CD4-positive, alpha-beta T cell (primary cell): ENCODE results near the gene KDM4B. TPM values are rescaled to one million over a fixed set of nuclear protein-coding genes. Genes with fewer than 3 reads are reported as not detected.

Experiments used
- ATAC-seq: fragments of 200-7000 bp; cut with Tn5 transposase; one replicate; pipeline ENCODE4 v1.10.0; 2022; ENCODE audit warnings: mild to moderate bottlenecking; ENCODE audit not compliant: poor library complexity
- CTCF ChIA-PET: fragments of 350-600 bp; sonication (Branson Sonifier 250); formaldehyde crosslinking; loops from one replicate; lab custom pipeline; 2021; ENCODE audit warnings: antibody characterized with exemption, inconsistent platforms; lab: Charles Lee
- POLR2A ChIA-PET: fragments of 350-600 bp; sonication (Branson Sonifier 250); formaldehyde crosslinking; loops from one replicate; lab custom pipeline; 2021; ENCODE audit warnings: antibody characterized with exemption, inconsistent platforms; lab: Charles Lee
- DNase-seq, 14 experiments: peaks; one replicate each; pipeline ENCODE4 v3.0.0-alpha.2; 2013 to 2020; ENCODE audit warnings: mixed read lengths in 2 of 14
- H3K27ac ChIP-seq, 2 donors: one replicate each; pipeline versions ENCODE4 v1.5.1 to v1.7.0; 2013; ENCODE audit warnings: low read length in 2 of 2, low read depth in 1 of 2, mild to moderate bottlenecking in 1 of 2
- H3K27me3 ChIP-seq, 2 experiments: 1 replicate in 1 of 2; 2 replicates in 1 of 2; pipeline versions ENCODE4 v1.6.1 to v1.7.0; 2013; ENCODE audit warnings: low read length in 2 of 2, control low read depth in 1 of 2, mild to moderate bottlenecking in 1 of 2, moderate library complexity in 1 of 2; ENCODE audit not compliant: insufficient read depth in 2 of 2, control insufficient read depth in 1 of 2
- H3K36me3 ChIP-seq: one replicate; pipeline ENCODE4 v1.6.1; 2013; ENCODE audit warnings: low read length, control low read depth; ENCODE audit not compliant: insufficient read depth
- H3K4me1 ChIP-seq: one replicate; pipeline ENCODE4 v1.6.1; 2013; ENCODE audit warnings: low read length, control low read depth; ENCODE audit not compliant: insufficient read depth
- H3K4me3 ChIP-seq: one replicate; pipeline ENCODE4 v1.5.1; 2013; ENCODE audit warnings: mild to moderate bottlenecking, low read length, moderate library complexity
- H3K9me3 ChIP-seq, 2 experiments: 1 replicate in 1 of 2; 2 replicates in 1 of 2; pipeline versions ENCODE4 v1.6.1 to v1.7.0; 2013; ENCODE audit warnings: low read length in 2 of 2, mild to moderate bottlenecking in 2 of 2, control low read depth in 1 of 2, moderate library complexity in 1 of 2; ENCODE audit not compliant: control insufficient read depth in 1 of 2, insufficient read depth in 1 of 2
- H3K27ac Mint-ChIP-seq: one replicate; pipeline ENCODE4 v1.8.0; 2020; ENCODE audit warnings: mixed read lengths
- H3K27me3 Mint-ChIP-seq: one replicate; pipeline ENCODE4 v1.8.0; 2021; ENCODE audit warnings: mixed read lengths
- H3K36me3 Mint-ChIP-seq: one replicate; pipeline ENCODE4 v1.8.0; 2021; ENCODE audit warnings: low read depth, mixed read lengths
- H3K4me1 Mint-ChIP-seq: one replicate; pipeline ENCODE4 v1.8.0; 2021; ENCODE audit warnings: low read depth, mixed read lengths
- H3K4me3 Mint-ChIP-seq: one replicate; pipeline ENCODE4 v1.8.0; 2020; ENCODE audit warnings: mild to moderate bottlenecking, mixed read lengths
- H3K9me3 Mint-ChIP-seq: one replicate; pipeline ENCODE4 v1.8.0; 2020; ENCODE audit warnings: mixed read lengths
- CTCF ChIP-seq: fragments of 200-600 bp; IDR thresholded peaks from one replicate; pipeline ENCODE4 v1.8.0; 2022; ENCODE audit warnings: antibody characterized with exemption, mild to moderate bottlenecking
- intact Hi-C, 2 experiments: fragments of 100-400 bp; cut with DNase I in 1 of 2; cut with micrococcal nuclease in 1 of 2; formaldehyde crosslinking; loops; one replicate each; pipeline versions ENCODE4 v1.15.1 to v1.9.0; 2023 to 2025; cut with DNase I, micrococcal nuclease
- total RNA-seq, 174 experiments: library from RNA in 2 of 174; stranded (reverse) in 2 of 174; gene quantifications; one replicate each; pipeline ENCODE4 v1.2.3 and lab custom pipeline; 2021 to 2026

The KDM4B gene
- total RNA-seq, 2 experiments from 2014 or later = 41.8 to 42.5 TPM

- Mint-ChIP-seq H3K36me3 (peaks cover 42% of the 10 kb centered on the region), H3K9me3 (no peaks in the 10 kb centered on the region), H3K27me3 (no peaks in the 10 kb centered on the region), H3K27ac (no peak overlapping the region), H3K4me1 (no peaks in the 10 kb centered on the region), H3K4me3 (no peak overlapping the region)
- intact Hi-C loops = no loop called here
- ChIA-PET POLR2A (no interaction called here), CTCF (no interaction called here)
- Histone ChIP-seq H3K27ac (no peak overlapping the region), H3K27me3 (no peaks in the 10 kb centered on the region), H3K9me3 (no peaks in the 10 kb centered on the region), H3K4me3 (no peak overlapping the region), H3K4me1 (no peaks in the 10 kb centered on the region), H3K36me3 (peaks cover 61% of the 10 kb centered on the region)
- ATAC-seq = no peak
- TF ChIP-seq CTCF = no peak
- DNase-seq = no peak
Measured at GRCh38 chr19:5081443-5082161, 112.7 kb downstream of the KDM4B start.

GRCh38 chr19:5083547-5083965, 114.6 kb downstream of the KDM4B start:
- no peaks in the 10 kb centered on the region for H3K27me3 Mint-ChIP-seq
- H3K27me3 ChIP-seq = no peaks in the 10 kb centered on the region
- ChIA-PET POLR2A (no interaction called here), CTCF (no interaction called here)
- no peak overlapping the region for H3K27ac Mint-ChIP-seq
- H3K4me3 ChIP-seq = no peak overlapping the region
- peaks cover 41% of the 10 kb centered on the region for H3K36me3 Mint-ChIP-seq
- no peak for TF ChIP-seq CTCF
- ATAC-seq = no peak
- no peaks in the 10 kb centered on the region for H3K9me3 Mint-ChIP-seq
- no peak overlapping the region for H3K27ac ChIP-seq
- H3K36me3 ChIP-seq = peaks cover 59% of the 10 kb centered on the region
- no peaks in the 10 kb centered on the region for H3K9me3 ChIP-seq
- H3K4me3 Mint-ChIP-seq = no peak overlapping the region
- DNase-seq = no peak
- intact Hi-C loops = no loop called here
- H3K4me1 Mint-ChIP-seq = no peaks in the 10 kb centered on the region
- H3K4me1 ChIP-seq = no peaks in the 10 kb centered on the region

- ChIA-PET POLR2A (no interaction called here), CTCF (no interaction called here)
- H3K9me3 ChIP-seq = no peaks in the 10 kb centered on the region
- H3K27me3 Mint-ChIP-seq = no peaks in the 10 kb centered on the region
- H3K9me3 Mint-ChIP-seq = no peaks in the 10 kb centered on the region
- H3K36me3 Mint-ChIP-seq = peaks cover 40% of the 10 kb centered on the region
- H3K36me3 ChIP-seq = peaks cover 56% of the 10 kb centered on the region
- TF ChIP-seq CTCF = no peak
- no peak overlapping the region for H3K27ac ChIP-seq
- H3K4me3 ChIP-seq = no peak overlapping the region
- no peak overlapping the region for H3K27ac Mint-ChIP-seq
- ATAC-seq (no peak), DNase-seq (no peak)
- H3K27me3 ChIP-seq = no peaks in the 10 kb centered on the region
- intact Hi-C loops = no loop called here
- no peaks in the 10 kb centered on the region for H3K4me1 Mint-ChIP-seq
- no peak overlapping the region for H3K4me3 Mint-ChIP-seq
- no peaks in the 10 kb centered on the region for H3K4me1 ChIP-seq
Measured at GRCh38 chr19:5085566-5085965, 116.7 kb downstream of the KDM4B start.
